ENCODE results near the gene PXYLP1. TPM values are rescaled to one million over a fixed set of nuclear protein-coding genes. Genes with fewer than 3 reads are reported as not detected.

PXYLP1 gene
- total RNA-seq, 2 experiments from 2014 or later: 21.2 to 22.6 TPM

GRCh38 chr3:141277451-141277850 is 45.8 kb downstream of the PXYLP1 start:
- Histone ChIP-seq H3K36me3 (ENCODE audit: insufficient read depth, low read length) (peaks cover 32% of the 10 kb centered on the region), H3K4me3 (ENCODE audit: low read length) (no peak overlapping the region), H3K9me3 (ENCODE audit: control insufficient read depth in 1 of 2, insufficient read depth in 1 of 2, low read length in 2 of 2) (no peaks in the 10 kb centered on the region), H3K27ac (ENCODE audit: low read depth in 1 of 2, low read length in 2 of 2) (no peak overlapping the region), H3K4me1 (ENCODE audit: insufficient read depth, low read length) (peaks cover 32% of the 10 kb centered on the region), H3K27me3 (ENCODE audit: control insufficient read depth in 1 of 2, insufficient read depth in 2 of 2, low read length in 2 of 2) (no peaks in the 10 kb centered on the region)
- H3K27me3 Mint-ChIP-seq: no peaks in the 10 kb centered on the region
- ATAC-seq (ENCODE audit: poor library complexity) (no peak), DNase-seq (no peak)
- intact Hi-C loops (cut with DNase I, micrococcal nuclease): no loop called here
- CTCF ChIA-PET: no interaction called here
- H3K27ac Mint-ChIP-seq: no peak overlapping the region
- H3K36me3 Mint-ChIP-seq (ENCODE audit: low read depth): peaks cover 37% of the 10 kb centered on the region
- H3K9me3 Mint-ChIP-seq: no peaks in the 10 kb centered on the region
- H3K4me1 Mint-ChIP-seq (ENCODE audit: low read depth): peaks cover 40% of the 10 kb centered on the region
- TF ChIP-seq, protein P1, sequence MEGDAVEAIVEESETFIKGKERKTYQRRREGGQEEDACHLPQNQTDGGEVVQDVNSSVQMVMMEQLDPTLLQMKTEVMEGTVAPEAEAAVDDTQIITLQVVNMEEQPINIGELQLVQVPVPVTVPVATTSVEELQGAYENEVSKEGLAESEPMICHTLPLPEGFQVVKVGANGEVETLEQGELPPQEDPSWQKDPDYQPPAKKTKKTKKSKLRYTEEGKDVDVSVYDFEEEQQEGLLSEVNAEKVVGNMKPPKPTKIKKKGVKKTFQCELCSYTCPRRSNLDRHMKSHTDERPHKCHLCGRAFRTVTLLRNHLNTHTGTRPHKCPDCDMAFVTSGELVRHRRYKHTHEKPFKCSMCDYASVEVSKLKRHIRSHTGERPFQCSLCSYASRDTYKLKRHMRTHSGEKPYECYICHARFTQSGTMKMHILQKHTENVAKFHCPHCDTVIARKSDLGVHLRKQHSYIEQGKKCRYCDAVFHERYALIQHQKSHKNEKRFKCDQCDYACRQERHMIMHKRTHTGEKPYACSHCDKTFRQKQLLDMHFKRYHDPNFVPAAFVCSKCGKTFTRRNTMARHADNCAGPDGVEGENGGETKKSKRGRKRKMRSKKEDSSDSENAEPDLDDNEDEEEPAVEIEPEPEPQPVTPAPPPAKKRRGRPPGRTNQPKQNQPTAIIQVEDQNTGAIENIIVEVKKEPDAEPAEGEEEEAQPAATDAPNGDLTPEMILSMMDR (IDR thresholded peaks at IDR 0.05): no peak
- POLR2A ChIA-PET: interaction anchor here (2.3 to 6.8 kb wide), 2 partner anchors 10 to 45 kb away, joined by 19 to 54 read pairs; partner anchors contain the start of gene PXYLP1
- H3K4me3 Mint-ChIP-seq: no peak overlapping the region

- H3K36me3 ChIP-seq (ENCODE audit: insufficient read depth, low read length): peaks cover 34% of the 10 kb centered on the region
- H3K36me3 Mint-ChIP-seq (ENCODE audit: low read depth): peaks cover 45% of the 10 kb centered on the region
- no peaks in the 10 kb centered on the region for H3K9me3 Mint-ChIP-seq
- DNase-seq (no peak), ATAC-seq (ENCODE audit: poor library complexity) (no peak)
- ChIA-PET POLR2A (interaction anchor here (1.0 to 6.8 kb wide), 3 partner anchors 11 to 46 kb away, joined by 3 to 54 read pairs (median 19); partner anchors contain the start of gene PXYLP1), CTCF (interaction anchor here (0.7 to 1.4 kb wide), 5 partner anchors 11 to 45 kb away, joined by 3 to 8 read pairs (median 4); no protein-coding TSS in a partner anchor)
- intact Hi-C loops (cut with DNase I, micrococcal nuclease): loop anchor here (1.0 kb wide), 2 partner anchors 46 to 47 kb away; partner anchors contain the start of gene PXYLP1 (in 1 of the 2)
- H3K9me3 ChIP-seq (ENCODE audit: control insufficient read depth in 1 of 2, insufficient read depth in 1 of 2, low read length in 2 of 2): no peaks in the 10 kb centered on the region
- TF ChIP-seq, protein P1 (IDR thresholded peaks at IDR 0.05): no peak
- peaks cover 37% of the 10 kb centered on the region for H3K4me1 Mint-ChIP-seq (ENCODE audit: low read depth)
- H3K27ac Mint-ChIP-seq: no peak overlapping the region
- no peaks in the 10 kb centered on the region for H3K27me3 Mint-ChIP-seq
- H3K27ac ChIP-seq (ENCODE audit: low read depth in 1 of 2, low read length in 2 of 2): no peak overlapping the region
- H3K4me3 ChIP-seq (ENCODE audit: low read length): no peak overlapping the region
- no peaks in the 10 kb centered on the region for H3K27me3 ChIP-seq (ENCODE audit: control insufficient read depth in 1 of 2, insufficient read depth in 2 of 2, low read length in 2 of 2)
- H3K4me3 Mint-ChIP-seq: no peak overlapping the region
- peaks cover 28% of the 10 kb centered on the region for H3K4me1 ChIP-seq (ENCODE audit: insufficient read depth, low read length)
Observed at GRCh38 chr3:141278196-141279076, 46.8 kb downstream of the PXYLP1 start.

GRCh38 chr3:141279077-141279967 is 47.7 kb downstream of the PXYLP1 start:
- no peak overlapping the region for H3K27ac Mint-ChIP-seq
- peaks cover 52% of the 10 kb centered on the region for H3K36me3 Mint-ChIP-seq (ENCODE audit: low read depth)
- H3K9me3 ChIP-seq (ENCODE audit: control insufficient read depth in 1 of 2, insufficient read depth in 1 of 2, low read length in 2 of 2): no peaks in the 10 kb centered on the region
- no peaks in the 10 kb centered on the region for H3K27me3 Mint-ChIP-seq
- TF ChIP-seq, protein P1 (IDR thresholded peaks at IDR 0.05): peak; percentile 77
- peaks cover 20% of the 10 kb centered on the region for H3K4me1 ChIP-seq (ENCODE audit: insufficient read depth, low read length)
- no peaks in the 10 kb centered on the region for H3K27me3 ChIP-seq (ENCODE audit: control insufficient read depth in 1 of 2, insufficient read depth in 2 of 2, low read length in 2 of 2)
- POLR2A ChIA-PET: interaction anchor here (1.0 to 6.8 kb wide), 5 partner anchors 12 to 47 kb away, joined by 3 to 54 read pairs (median 4); partner anchors contain the start of gene PXYLP1
- no peak overlapping the region for H3K4me3 Mint-ChIP-seq
- CTCF ChIA-PET: interaction anchor here (0.7 to 1.4 kb wide), 5 partner anchors 12 to 46 kb away, joined by 3 to 8 read pairs (median 4); no protein-coding TSS in a partner anchor
- DNase-seq (peak in 4 of 14 experiments; percentile 38 to 61 (median 58)), ATAC-seq (ENCODE audit: poor library complexity) (peak; percentile 87)
- H3K9me3 Mint-ChIP-seq: no peaks in the 10 kb centered on the region
- H3K36me3 ChIP-seq (ENCODE audit: insufficient read depth, low read length): peaks cover 37% of the 10 kb centered on the region
- no peak overlapping the region for H3K27ac ChIP-seq (ENCODE audit: low read depth in 1 of 2, low read length in 2 of 2)
- intact Hi-C loops (cut with DNase I, micrococcal nuclease): loop anchor here (1.0 kb wide), 2 partner anchors 47 to 48 kb away; partner anchors contain the start of gene PXYLP1 (in 1 of the 2)
- no peak overlapping the region for H3K4me3 ChIP-seq (ENCODE audit: low read length)
- peaks cover 28% of the 10 kb centered on the region for H3K4me1 Mint-ChIP-seq (ENCODE audit: low read depth)
